ENCODE measurements around the gene PRKAG2. TPM values are rescaled to one million over a fixed set of nuclear protein-coding genes. Genes with fewer than 3 reads are reported as not detected.

The PRKAG2 gene
- total RNA-seq, 1 donor from 2014 or later, result 35.4 TPM

GRCh38 chr7:151923097-151923876 lies 46.4 kb upstream of the PRKAG2 start:
- no peak for TF ChIP-seq CTCF (IDR thresholded peaks at IDR 0.05)
- Histone ChIP-seq H3K4me1 (peaks cover 32% of the 10 kb centered on the region), H3K27me3 (ENCODE audit: low read depth) (no peaks in the 10 kb centered on the region), H3K9me3 (no peaks in the 10 kb centered on the region), H3K36me3 (no peaks in the 10 kb centered on the region), H3K4me3 (no peak overlapping the region), H3K27ac (peak overlapping the region; percentile 72)
- ATAC-seq (peak; percentile 73 to 81), DNase-seq (peak; percentile 70)
- intact Hi-C loops (cut with DNase I), result no loop called here

GRCh38 chr7:151921451-151921850 lies 44.5 kb upstream of the PRKAG2 start:
- intact Hi-C loops (cut with DNase I), result no loop called here
- DNase-seq (no peak), ATAC-seq (no peak)
- peaks cover 44% of the 10 kb centered on the region for H3K4me1 ChIP-seq
- H3K9me3 ChIP-seq, result no peaks in the 10 kb centered on the region
- TF ChIP-seq CTCF (IDR thresholded peaks at IDR 0.05), result no peak
- H3K27ac ChIP-seq, result no peak overlapping the region
- no peaks in the 10 kb centered on the region for H3K36me3 ChIP-seq
- no peaks in the 10 kb centered on the region for H3K27me3 ChIP-seq (ENCODE audit: low read depth)
- H3K4me3 ChIP-seq, result no peak overlapping the region

- intact Hi-C loops (cut with DNase I), result no loop called here
- TF ChIP-seq CTCF (IDR thresholded peaks at IDR 0.05), result no peak
Observed at GRCh38 chr7:151920488-151920887, 43.6 kb upstream of the PRKAG2 start.

GRCh38 chr7:151919595-151919994 lies 42.7 kb upstream of the PRKAG2 start:
- no peak for DNase-seq
- H3K27ac ChIP-seq, result no peak overlapping the region

More at GRCh38 chr7:151920488-151920887, 43.6 kb upstream of the PRKAG2 start:
- ATAC-seq (no peak), DNase-seq (no peak)
- Histone ChIP-seq H3K9me3 (no peaks in the 10 kb centered on the region), H3K36me3 (no peaks in the 10 kb centered on the region), H3K27ac (no peak overlapping the region), H3K27me3 (ENCODE audit: low read depth) (no peaks in the 10 kb centered on the region), H3K4me1 (peaks cover 35% of the 10 kb centered on the region), H3K4me3 (no peak overlapping the region)

GRCh38 chr7:151918510-151918843 lies 41.6 kb upstream of the PRKAG2 start:
- no peaks in the 10 kb centered on the region for H3K9me3 ChIP-seq
- ATAC-seq (peak; percentile 22 to 50), DNase-seq (no peak)
- no peak overlapping the region for H3K27ac ChIP-seq
- no peak for TF ChIP-seq CTCF (IDR thresholded peaks at IDR 0.05)
- intact Hi-C loops (cut with DNase I), result no loop called here
- H3K4me3 ChIP-seq, result no peak overlapping the region
- no peaks in the 10 kb centered on the region for H3K27me3 ChIP-seq (ENCODE audit: low read depth)
- H3K36me3 ChIP-seq, result no peaks in the 10 kb centered on the region
- peaks cover 21% of the 10 kb centered on the region for H3K4me1 ChIP-seq

More at GRCh38 chr7:151919595-151919994, 42.7 kb upstream of the PRKAG2 start:
- Histone ChIP-seq H3K27me3 (ENCODE audit: low read depth) (no peaks in the 10 kb centered on the region), H3K36me3 (no peaks in the 10 kb centered on the region), H3K9me3 (no peaks in the 10 kb centered on the region), H3K4me1 (peaks cover 31% of the 10 kb centered on the region), H3K4me3 (no peak overlapping the region)
- ATAC-seq, result no peak
- intact Hi-C loops (cut with DNase I), result no loop called here
- TF ChIP-seq CTCF (IDR thresholded peaks at IDR 0.05), result no peak

Measured in lower lobe of right lung (tissue), 2 donors.